Measurements from ENCODE around the gene DCST1.
"Not testable (repeated sequence)": the region's sequence is repeated elsewhere in the genome, so short reads cannot be mapped to it uniquely, and the experiment has no call there.

Gene DCST1

GRCh38 chr1:155033524-155033923, at the start of gene DCST1, which contains the start of gene DCST2:
DCST1 (plus strand) TSS chr1:155033824; CDS start chr1:155034037, 213 bp downstream.
DCST2 (minus strand) TSS chr1:155033781; CDS start chr1:155033701, 80 bp downstream.
- no peak within 1 kb of the TSS for H3K4me3 ChIP-seq (ENCODE audit: low read depth, low read length)

DNA sequence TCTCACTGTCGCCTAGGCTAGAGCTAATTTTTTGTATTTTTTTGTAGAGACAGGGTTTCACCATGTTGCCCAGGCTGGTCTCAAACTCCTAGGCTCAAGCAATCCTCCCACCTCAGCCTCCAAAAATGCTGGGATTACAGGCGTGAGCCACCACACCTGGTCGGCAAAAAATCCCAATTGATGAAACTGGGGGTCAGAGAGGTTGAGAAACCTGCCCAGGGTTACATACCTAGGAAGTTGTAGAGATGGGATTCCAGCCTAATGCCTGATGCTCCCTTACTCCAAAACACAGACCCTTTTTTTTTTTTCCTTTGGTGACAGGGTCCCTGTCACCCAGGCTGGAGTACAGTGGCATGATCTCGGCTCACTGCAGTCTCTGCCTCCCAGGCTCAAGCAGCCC, 46.9 kb upstream of the DCST1 start:
- not testable (repeated sequence) for H3K4me3 ChIP-seq (ENCODE audit: low read depth, low read length)

DNA sequence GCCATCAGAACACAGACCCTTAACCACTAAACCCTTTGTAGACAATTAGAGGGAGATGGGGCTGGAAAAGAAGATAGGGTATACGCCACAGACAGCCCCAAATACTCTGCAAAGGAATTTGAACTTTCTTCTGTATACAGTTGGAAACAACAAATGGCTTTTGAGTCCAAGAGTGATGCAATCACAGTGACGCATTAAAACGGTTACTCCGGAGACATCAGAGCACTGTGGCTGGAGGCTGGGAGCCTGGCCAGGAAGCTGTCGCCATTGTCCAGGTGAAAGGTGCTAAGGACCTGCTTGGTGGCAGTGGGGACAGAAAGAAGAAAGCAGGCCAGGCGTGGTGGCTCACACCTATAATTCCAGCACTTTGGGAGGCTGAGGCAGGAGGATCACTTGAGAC, 46.3 kb upstream of the DCST1 start:
- no peak overlapping the region for H3K4me3 ChIP-seq (ENCODE audit: low read depth, low read length)

GRCh38 chr1:154988058-154988954, 45.3 kb upstream of the DCST1 start:
- H3K4me3 ChIP-seq (ENCODE audit: low read depth, low read length), result no peak overlapping the region

- H3K4me3 ChIP-seq (ENCODE audit: low read depth, low read length), result no peak overlapping the region
Observed at GRCh38 chr1:154989195-154989860, 44.3 kb upstream of the DCST1 start.

DNA sequence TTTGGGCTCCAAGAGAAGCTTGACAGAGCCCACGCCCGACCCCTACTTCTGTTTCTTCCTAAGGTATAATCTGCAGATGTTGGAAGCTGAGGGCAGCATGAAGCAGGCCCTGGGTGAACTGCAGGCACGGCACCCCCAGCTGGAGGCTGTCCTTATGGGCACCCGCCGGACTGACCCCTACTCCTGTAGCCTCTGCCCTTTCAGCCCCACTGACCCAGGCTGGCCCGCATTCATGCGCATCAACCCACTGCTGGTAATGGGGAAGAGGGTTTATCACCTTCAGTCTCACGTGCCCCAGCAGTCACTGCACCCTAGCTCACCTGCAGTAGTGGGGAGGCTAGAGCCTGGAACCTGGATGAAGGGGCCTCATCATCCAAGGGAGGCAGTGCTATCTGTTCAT, 43.3 kb upstream of the DCST1 start:
- no peak overlapping the region for H3K4me3 ChIP-seq (ENCODE audit: low read depth, low read length)

GRCh38 chr1:154992721-154993571, 40.7 kb upstream of the DCST1 start:
- no peak overlapping the region for H3K4me3 ChIP-seq (ENCODE audit: low read depth, low read length)

- no peak within 1 kb of the TSS for H3K4me3 ChIP-seq (ENCODE audit: low read depth, low read length)
Observed at GRCh38 chr1:154993572-154994268, 39.9 kb upstream of the DCST1 start, which contains the start of gene LENEP. LENEP (plus strand) TSS chr1:154993586; CDS start chr1:154993608, 22 bp downstream.

- no peak overlapping the region for H3K4me3 ChIP-seq (ENCODE audit: low read depth, low read length)
Observed at GRCh38 chr1:154994269-154994587, 39.4 kb upstream of the DCST1 start.

GRCh38 chr1:154994591-154994990, 39.0 kb upstream of the DCST1 start:
- H3K4me3 ChIP-seq (ENCODE audit: low read depth, low read length), result no peak overlapping the region

- H3K4me3 ChIP-seq (ENCODE audit: low read depth, low read length), result not testable (repeated sequence)
Observed at GRCh38 chr1:154995301-154995983, 38.2 kb upstream of the DCST1 start.

DNA sequence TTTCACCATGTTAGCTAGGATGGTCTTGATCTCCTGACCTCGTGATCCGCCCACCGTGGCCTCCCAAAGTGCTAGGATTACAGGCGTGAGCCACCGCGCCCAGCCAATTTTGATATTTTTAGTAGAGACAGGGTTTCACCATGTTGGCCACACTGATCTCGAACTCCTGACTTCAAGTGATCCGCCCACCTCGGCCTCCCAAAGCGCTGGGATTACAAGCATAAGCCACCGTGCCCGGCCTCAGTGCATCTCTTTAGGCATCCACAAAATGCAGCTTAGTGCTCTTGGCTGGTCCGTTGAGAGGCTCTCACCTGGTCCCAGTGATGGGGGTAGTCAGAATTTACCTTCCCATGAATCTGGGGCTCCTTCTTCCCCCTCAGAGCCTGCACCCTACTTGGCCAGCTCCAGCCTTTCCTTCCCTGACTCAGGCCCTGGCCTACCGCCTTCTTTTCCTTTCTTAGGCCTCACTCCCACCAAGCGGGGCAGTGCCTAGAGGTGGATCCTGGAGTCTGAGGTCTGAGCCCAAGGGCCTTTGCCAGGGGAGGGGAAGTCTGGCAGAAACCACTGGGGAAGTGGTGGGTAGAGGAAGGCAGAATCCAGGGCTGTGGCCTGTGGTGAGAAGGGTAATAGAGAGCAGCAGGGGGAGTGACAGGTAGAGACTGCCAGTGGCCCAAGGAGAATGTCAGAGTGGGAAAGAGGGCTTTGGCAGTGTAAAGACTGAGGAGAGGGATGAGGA, 36.5 kb upstream of the DCST1 start:
- no peak overlapping the region for H3K4me3 ChIP-seq (ENCODE audit: low read depth, low read length)

DNA sequence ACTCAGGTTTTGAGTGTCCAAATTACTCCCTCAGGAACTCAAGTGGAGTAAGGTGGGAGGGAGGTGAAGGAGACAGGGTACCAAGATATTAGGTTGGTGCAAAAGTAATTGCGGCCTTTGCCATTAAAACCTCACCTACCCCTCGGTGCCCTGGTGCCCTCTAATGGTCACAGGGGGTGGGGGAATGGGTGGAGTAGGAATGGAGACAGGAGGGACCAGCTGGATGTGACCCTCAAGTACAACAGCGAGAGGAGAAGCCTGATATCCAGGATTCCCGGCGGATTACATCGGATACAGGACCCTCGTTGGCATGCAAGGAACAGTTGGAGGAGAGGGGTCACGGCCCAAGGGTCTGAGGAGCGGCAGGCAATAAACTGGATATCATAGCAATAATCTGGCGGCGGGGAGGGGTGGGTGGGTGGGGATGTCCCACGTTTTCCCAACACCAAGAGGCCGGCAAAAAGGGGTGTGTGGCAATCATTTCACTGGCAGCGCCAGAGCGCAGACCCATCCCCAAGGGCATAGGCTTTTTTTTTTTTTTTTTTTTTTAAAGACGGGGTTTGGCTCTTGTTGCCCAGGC, 35.3 kb upstream of the DCST1 start:
- H3K4me3 ChIP-seq (ENCODE audit: low read depth, low read length), result no peak overlapping the region

- peak overlapping the region; percentile 10 for H3K4me3 ChIP-seq (ENCODE audit: low read depth, low read length)
Observed at GRCh38 chr1:154998818-154999570, 34.6 kb upstream of the DCST1 start.

DNA sequence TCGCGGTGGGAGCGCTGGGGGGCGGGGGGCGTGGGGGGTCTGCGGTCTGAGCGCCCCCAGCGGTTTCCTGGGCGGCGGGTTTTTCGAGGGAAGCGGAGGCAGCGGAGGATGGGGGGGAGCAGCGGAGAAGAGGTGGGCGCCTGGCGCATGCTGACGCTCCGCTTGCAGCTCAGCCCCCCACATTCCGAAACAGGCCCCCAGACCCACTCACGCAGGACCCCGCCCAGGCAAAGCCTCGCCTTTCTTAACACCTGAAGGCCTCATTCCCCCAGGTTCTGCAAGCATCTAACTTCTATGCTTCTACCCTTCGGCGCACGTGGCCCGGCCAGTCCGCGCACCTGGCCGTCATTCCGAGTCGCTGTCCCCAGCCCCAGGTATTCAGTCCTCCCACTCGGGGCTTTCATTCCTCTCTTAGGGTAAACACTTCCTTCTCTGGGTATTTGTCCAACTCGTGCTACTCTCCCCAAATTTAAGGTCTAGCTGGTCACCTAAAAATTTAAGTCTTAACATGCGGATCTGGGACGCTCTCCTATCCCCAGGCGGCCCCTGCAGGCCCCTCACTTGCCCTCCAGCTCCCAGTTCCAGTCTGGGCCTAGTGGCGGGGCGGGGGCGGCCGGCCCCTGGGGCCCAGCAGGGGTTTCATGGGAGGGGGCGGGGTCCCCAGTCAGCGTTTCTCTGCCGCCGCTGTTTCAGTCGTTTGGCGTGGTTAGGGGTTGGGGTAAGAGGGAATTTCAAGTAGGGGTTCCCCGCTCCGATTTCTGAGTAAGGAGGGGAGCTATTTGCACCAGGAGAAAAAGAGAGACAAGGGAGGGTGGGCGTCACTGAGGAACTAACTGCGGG, 33.8 kb upstream of the DCST1 start:
- peak overlapping the region; percentile 58 for H3K4me3 ChIP-seq (ENCODE audit: low read depth, low read length)

- peak overlapping the region; percentile 58 for H3K4me3 ChIP-seq (ENCODE audit: low read depth, low read length)
Observed at GRCh38 chr1:155000411-155000725, 33.3 kb upstream of the DCST1 start.

DNA sequence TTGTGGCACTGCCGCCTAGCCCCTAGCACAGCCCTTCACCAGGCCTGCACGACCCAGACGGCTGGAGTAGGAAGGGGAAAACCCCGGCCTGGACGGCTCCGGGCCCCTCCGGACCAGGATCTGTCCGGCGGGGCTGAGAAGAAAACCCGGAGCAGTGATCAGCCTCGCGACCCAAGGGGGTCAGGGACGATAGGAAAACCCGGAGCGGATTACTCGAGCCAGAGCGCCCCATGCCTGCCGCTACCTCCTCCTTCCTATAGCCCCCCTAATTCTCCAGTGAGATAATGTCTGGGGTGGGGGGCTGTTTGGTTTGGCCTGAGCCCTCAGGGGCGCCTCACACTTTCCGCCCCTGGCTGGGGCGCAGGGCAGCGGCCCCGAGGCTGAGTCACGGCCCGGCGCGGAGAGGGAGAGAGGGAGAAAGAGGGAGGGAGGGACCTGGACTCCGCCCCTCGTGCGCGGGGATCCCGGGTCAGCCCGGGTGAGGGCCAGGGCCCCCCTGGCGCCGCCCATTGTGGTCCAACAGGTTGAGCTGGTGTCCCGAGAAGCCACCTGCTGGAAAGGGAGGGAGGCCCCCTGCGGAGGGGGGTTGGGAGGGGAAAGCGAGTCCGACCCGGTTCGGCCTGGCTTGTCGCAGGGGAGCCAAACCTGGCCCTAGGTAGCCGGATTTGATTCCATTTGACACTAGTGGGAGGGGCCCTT, 32.7 kb upstream of the DCST1 start:
- peak overlapping the region; percentile 43 for H3K4me3 ChIP-seq (ENCODE audit: low read depth, low read length)

Measured in iPS-11a (cell line).